Neural crest cell (in vitro differentiated cells): Measurements from ENCODE around the gene TNIP3. TPM values are rescaled to one million over a fixed set of nuclear protein-coding genes. Genes with fewer than 3 reads are reported as not detected.

Experiments used
- DNase-seq: peaks from one replicate; pipeline ENCODE4 v3.0.0; 2021; ENCODE audit warnings: low read depth, mixed read lengths, low spot score
- H3K27ac Mint-ChIP-seq: one replicate; pipeline ENCODE4 v1.8.0; 2021; ENCODE audit warnings: mild to moderate bottlenecking, mixed read lengths; ENCODE audit not compliant: unreplicated experiment
- H3K27me3 Mint-ChIP-seq: 2 replicates; pipeline ENCODE4 v1.8.0; 2021; ENCODE audit warnings: low read depth, mild to moderate bottlenecking, mixed read lengths
- H3K36me3 Mint-ChIP-seq: 2 replicates; pipeline ENCODE4 v1.8.0; 2021; ENCODE audit warnings: low read depth, mild to moderate bottlenecking, mixed read lengths
- H3K4me1 Mint-ChIP-seq: 2 replicates; pipeline ENCODE4 v1.8.0; 2021; ENCODE audit warnings: mixed read lengths
- H3K4me3 Mint-ChIP-seq: one replicate; pipeline ENCODE4 v1.8.0; 2021; ENCODE audit warnings: mild to moderate bottlenecking, mixed read lengths
- H3K9me3 Mint-ChIP-seq: 2 replicates; pipeline ENCODE4 v1.8.0; 2021; ENCODE audit warnings: mixed read lengths
- CTCF ChIP-seq: fragments of 200-600 bp; sonication (generic); conservative IDR thresholded peaks from 2 replicates; pipeline ENCODE4 v1.5.0; 2021; ENCODE audit warnings: antibody characterized with exemption, mild to moderate bottlenecking
- total RNA-seq: library from RNA; stranded (reverse); gene quantifications from 2 replicates; pipeline ENCODE4 v1.2.1, GENCODE V29; 2021

The TNIP3 gene
- total RNA-seq, 1 donor from 2014 or later, result not detected

GRCh38 chr4:121094297-121094966 lies 69.7 kb downstream of the TNIP3 start:
- Mint-ChIP-seq H3K4me3 (no peak overlapping the region), H3K27me3 (no peaks in the 10 kb centered on the region), H3K4me1 (no peaks in the 10 kb centered on the region), H3K36me3 (no peaks in the 10 kb centered on the region), H3K27ac (no peak overlapping the region), H3K9me3 (no peaks in the 10 kb centered on the region)
- no peak for DNase-seq
- no peak for TF ChIP-seq CTCF

- no peaks in the 10 kb centered on the region for H3K9me3 Mint-ChIP-seq
- H3K27me3 Mint-ChIP-seq, result no peaks in the 10 kb centered on the region
- no peak overlapping the region for H3K27ac Mint-ChIP-seq
- H3K36me3 Mint-ChIP-seq, result no peaks in the 10 kb centered on the region
- H3K4me1 Mint-ChIP-seq, result no peaks in the 10 kb centered on the region
- TF ChIP-seq CTCF, result no peak
- DNase-seq, result no peak
- H3K4me3 Mint-ChIP-seq, result no peak overlapping the region
These were observed 70.9 kb downstream of the TNIP3 start for GRCh38 chr4:121093261-121093660.

GRCh38 chr4:121091941-121092340 lies 72.2 kb downstream of the TNIP3 start:
- H3K4me3 Mint-ChIP-seq, result no peak overlapping the region
- DNase-seq, result no peak
- H3K36me3 Mint-ChIP-seq, result no peaks in the 10 kb centered on the region
- TF ChIP-seq CTCF, result no peak
- no peaks in the 10 kb centered on the region for H3K27me3 Mint-ChIP-seq
- H3K4me1 Mint-ChIP-seq, result no peaks in the 10 kb centered on the region
- H3K9me3 Mint-ChIP-seq, result peaks cover 4% of the 10 kb centered on the region
- H3K27ac Mint-ChIP-seq, result no peak overlapping the region

GRCh38 chr4:121088867-121089266 lies 75.3 kb downstream of the TNIP3 start:
- no peaks in the 10 kb centered on the region for H3K36me3 Mint-ChIP-seq

More at GRCh38 chr4:121088867-121089266, 75.3 kb downstream of the TNIP3 start:
- TF ChIP-seq CTCF, result no peak
- Mint-ChIP-seq H3K27ac (no peak overlapping the region), H3K27me3 (no peaks in the 10 kb centered on the region), H3K9me3 (peaks cover 7% of the 10 kb centered on the region), H3K4me1 (no peaks in the 10 kb centered on the region), H3K4me3 (no peak overlapping the region)
- DNase-seq, result no peak

Other genes with a start within 250 kb of the TNIP3 start
- gene PRDM5, start 241.6 kb downstream of the TNIP3 start, total RNA-seq, result 18.1 and 21.9 TPM in 2 replicates
- gene NDNF, start 91.8 kb downstream of the TNIP3 start, total RNA-seq, result 23.9 and 25.4 TPM in 2 replicates
- 0.41 and 0.51 TPM in 2 replicates for gene QRFPR, start 216.7 kb upstream of the TNIP3 start, total RNA-seq